HEK293 (cell line): ENCODE measurements around the gene WWC1.
A peak's percentile ranks its signal among the peaks of the same experiment; 100 is the strongest.

Experiments
- CTCF ChIA-PET: fragments of 350-600 bp; formaldehyde crosslinking; extraction: SDS; loops from one replicate; lab custom pipeline; 2021; ENCODE audit warnings: antibody characterized with exemption; lab: Yijun Ruan, JAX
- POLR2A ChIA-PET: fragments of 300-600 bp; formaldehyde crosslinking; extraction: SDS; loops from one replicate; lab custom pipeline; 2020; ENCODE audit warnings: antibody characterized with exemption, inconsistent platforms; lab: Yijun Ruan, JAX
- H3K27ac ChIP-seq: fragments of 200-500 bp; sonication (Bioruptor generic); 2 replicates; pipeline ENCODE4 v1.5.1; 2014; ENCODE audit warnings: low read depth, low read length, control low read depth, inconsistent platforms; ENCODE audit errors: extremely low read depth
- H3K36me3 ChIP-seq, 2 experiments: fragments of 200-500 bp in 1 of 2; sonication (Bioruptor generic) in 1 of 2; 1 replicate in 1 of 2; 2 replicates in 1 of 2; pipeline ENCODE4 v1.5.1; 2014 to 2017; ENCODE audit warnings: inconsistent platforms in 2 of 2, low read length in 2 of 2; ENCODE audit not compliant: control insufficient read depth in 2 of 2, insufficient read depth in 1 of 2
- H3K4me1 ChIP-seq: fragments of 200-500 bp; sonication (Bioruptor generic); 2 replicates; pipeline ENCODE4 v1.5.1; 2014; ENCODE audit warnings: mild to moderate bottlenecking, low read length, inconsistent platforms; ENCODE audit not compliant: control insufficient read depth, insufficient read depth
- H3K4me3 ChIP-seq: 2 replicates; pipeline ENCODE4 v1.5.1; 2011; ENCODE audit warnings: low read depth, mild to moderate bottlenecking, control low read depth, low read length, moderate library complexity
- H3K9me3 ChIP-seq: fragments of 200-500 bp; sonication (Bioruptor generic); 2 replicates; pipeline ENCODE4 v1.5.1; 2014; ENCODE audit warnings: low read depth, low read length, inconsistent platforms; ENCODE audit not compliant: control insufficient read depth, insufficient read depth
- GLIS1 ChIP-seq: fragments of 450-650 bp; formaldehyde crosslinking; IDR thresholded peaks from 2 replicates; pipeline ENCODE4 v1.5.1; 2016; ENCODE audit warnings: missing biosample characterization, missing genetic modification characterization
- IKZF3 ChIP-seq: fragments of 450-650 bp; IDR thresholded peaks from 2 replicates; pipeline ENCODE4 v1.5.0; 2018; ENCODE audit warnings: missing biosample characterization, mild to moderate bottlenecking, missing genetic modification characterization, moderate library complexity
- ZBTB17 ChIP-seq: fragments of 450-650 bp; formaldehyde crosslinking; IDR thresholded peaks from 2 replicates; pipeline ENCODE4 v1.5.1; 2016; ENCODE audit warnings: missing biosample characterization, missing genetic modification characterization
- ZBTB44 ChIP-seq: fragments of 450-650 bp; IDR thresholded peaks from 2 replicates; pipeline ENCODE4 v1.5.1; 2018; ENCODE audit warnings: missing biosample characterization, mild to moderate bottlenecking, missing genetic modification characterization
- ZEB2 ChIP-seq: fragments of 450-650 bp; formaldehyde crosslinking; IDR thresholded peaks from 2 replicates; pipeline ENCODE4 v1.5.1; 2016; ENCODE audit warnings: missing biosample characterization, missing genetic modification characterization
- ZFP37 ChIP-seq: fragments of 450-650 bp; formaldehyde crosslinking; IDR thresholded peaks from 2 replicates; pipeline ENCODE4 v1.5.1; 2016; ENCODE audit warnings: missing biosample characterization, missing genetic modification characterization
- ZNF146 ChIP-seq: fragments of 450-650 bp; formaldehyde crosslinking; IDR thresholded peaks from 2 replicates; pipeline ENCODE4 v1.5.1; 2016; ENCODE audit warnings: missing biosample characterization, missing genetic modification characterization
- ZNF169 ChIP-seq: fragments of 450-650 bp; formaldehyde crosslinking; IDR thresholded peaks from 2 replicates; pipeline ENCODE4 v1.5.1; 2016; ENCODE audit warnings: missing biosample characterization, missing genetic modification characterization
- ZNF280D ChIP-seq: fragments of 450-650 bp; formaldehyde crosslinking; IDR thresholded peaks from 2 replicates; pipeline ENCODE4 v1.5.1; 2016; ENCODE audit warnings: missing biosample characterization, missing genetic modification characterization
- ZNF366 ChIP-seq: fragments of 450-650 bp; formaldehyde crosslinking; conservative IDR thresholded peaks from 2 replicates; pipeline ENCODE4 v1.5.1; 2016; ENCODE audit warnings: missing biosample characterization, missing genetic modification characterization
- ZNF626 ChIP-seq: fragments of 450-650 bp; sonication (Bioruptor Pico); formaldehyde crosslinking; IDR thresholded peaks from 2 replicates; pipeline ENCODE4 v1.5.1; 2018; ENCODE audit warnings: missing biosample characterization, missing genetic modification characterization, inconsistent platforms
- ZNF707 ChIP-seq: fragments of 450-650 bp; formaldehyde crosslinking; IDR thresholded peaks from 2 replicates; pipeline ENCODE4 v1.5.1; 2016; ENCODE audit warnings: missing biosample characterization, missing genetic modification characterization
- TF ChIP-seq, protein P1 (sequence below): fragments of 450-650 bp; formaldehyde crosslinking; IDR thresholded peaks from 2 replicates; pipeline ENCODE4 v1.5.1; 2016; ENCODE audit warnings: missing biosample characterization, missing genetic modification characterization
- TF ChIP-seq, protein P2 (sequence below): fragments of 450-650 bp; formaldehyde crosslinking; IDR thresholded peaks from 2 replicates; pipeline ENCODE4 v1.5.1; 2017; ENCODE audit warnings: missing biosample characterization, missing genetic modification characterization
- TF ChIP-seq, protein P3 (sequence below): fragments of 450-650 bp; formaldehyde crosslinking; IDR thresholded peaks from 2 replicates; pipeline ENCODE4 v1.5.1; 2016; ENCODE audit warnings: missing biosample characterization, missing genetic modification characterization

WWC1 gene

GRCh38 chr5:168244838-168245559 lies 46.4 kb upstream of the WWC1 start:
- Histone ChIP-seq H3K9me3 (no peaks in the 10 kb centered on the region), H3K36me3 (no peaks in the 10 kb centered on the region), H3K4me1 (no peaks in the 10 kb centered on the region)
- CTCF ChIA-PET, result interaction anchor here (0.6 kb wide), 1 partner anchor 112 kb away, joined by 5 read pairs; no protein-coding TSS in a partner anchor
- TF ChIP-seq ZBTB44 (tag by site-specific recombination) (no peak), IKZF3 (tag by site-specific recombination) (no peak)
- TF ChIP-seq, protein P1, sequence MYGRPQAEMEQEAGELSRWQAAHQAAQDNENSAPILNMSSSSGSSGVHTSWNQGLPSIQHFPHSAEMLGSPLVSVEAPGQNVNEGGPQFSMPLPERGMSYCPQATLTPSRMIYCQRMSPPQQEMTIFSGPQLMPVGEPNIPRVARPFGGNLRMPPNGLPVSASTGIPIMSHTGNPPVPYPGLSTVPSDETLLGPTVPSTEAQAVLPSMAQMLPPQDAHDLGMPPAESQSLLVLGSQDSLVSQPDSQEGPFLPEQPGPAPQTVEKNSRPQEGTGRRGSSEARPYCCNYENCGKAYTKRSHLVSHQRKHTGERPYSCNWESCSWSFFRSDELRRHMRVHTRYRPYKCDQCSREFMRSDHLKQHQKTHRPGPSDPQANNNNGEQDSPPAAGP (tag by site-specific recombination), result no peak
- TF ChIP-seq, all 188 proteins: peak for 0
- POLR2A ChIA-PET, result no interaction called here
- no peak overlapping the region for H3K27ac ChIP-seq
- H3K4me3 ChIP-seq, result no peak overlapping the region

DNA sequence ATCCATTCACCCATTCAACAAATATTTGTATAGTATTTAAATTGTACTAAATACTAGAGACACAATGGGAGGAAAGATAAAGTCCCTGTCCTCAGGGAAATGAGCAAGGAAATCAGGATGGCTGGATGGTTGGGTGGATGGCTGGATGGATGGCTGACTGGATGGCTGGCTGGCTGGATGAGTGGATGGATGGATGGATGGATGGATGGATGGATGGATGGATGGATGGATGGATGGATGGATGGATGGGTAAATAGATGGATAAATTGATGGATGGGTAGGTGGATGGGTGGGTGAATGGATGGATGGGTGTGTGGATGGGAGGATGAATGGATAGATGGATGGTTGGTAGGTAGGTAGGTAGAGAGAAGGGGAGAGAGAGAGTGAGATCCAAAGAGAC lies 41.5 kb upstream of the WWC1 start:
- Histone ChIP-seq H3K9me3 (no peaks in the 10 kb centered on the region), H3K27ac (no peak overlapping the region), H3K4me3 (no peak overlapping the region), H3K4me1 (no peaks in the 10 kb centered on the region), H3K36me3 (no peaks in the 10 kb centered on the region)
- ChIA-PET POLR2A (no interaction called here), CTCF (no interaction called here)
- TF ChIP-seq GLIS1 (tag by site-specific recombination) (no peak), ZNF169 (no peak), ZNF366 (tag by site-specific recombination) (peak; percentile 90), ZBTB17 (tag by site-specific recombination) (peak; percentile 57; the same call in 1 of the 2 replicates)

GRCh38 chr5:168251259-168251658 lies 40.2 kb upstream of the WWC1 start:
- ChIA-PET POLR2A (no interaction called here), CTCF (no interaction called here)
- Histone ChIP-seq H3K4me3 (no peak overlapping the region), H3K9me3 (no peaks in the 10 kb centered on the region), H3K36me3 (no peaks in the 10 kb centered on the region), H3K4me1 (no peaks in the 10 kb centered on the region), H3K27ac (no peak overlapping the region)
- no peak for TF ChIP-seq ZEB2 (tag by site-specific recombination)
- TF ChIP-seq ZNF707 (tag by site-specific recombination), result no peak
- TF ChIP-seq, protein P2, sequence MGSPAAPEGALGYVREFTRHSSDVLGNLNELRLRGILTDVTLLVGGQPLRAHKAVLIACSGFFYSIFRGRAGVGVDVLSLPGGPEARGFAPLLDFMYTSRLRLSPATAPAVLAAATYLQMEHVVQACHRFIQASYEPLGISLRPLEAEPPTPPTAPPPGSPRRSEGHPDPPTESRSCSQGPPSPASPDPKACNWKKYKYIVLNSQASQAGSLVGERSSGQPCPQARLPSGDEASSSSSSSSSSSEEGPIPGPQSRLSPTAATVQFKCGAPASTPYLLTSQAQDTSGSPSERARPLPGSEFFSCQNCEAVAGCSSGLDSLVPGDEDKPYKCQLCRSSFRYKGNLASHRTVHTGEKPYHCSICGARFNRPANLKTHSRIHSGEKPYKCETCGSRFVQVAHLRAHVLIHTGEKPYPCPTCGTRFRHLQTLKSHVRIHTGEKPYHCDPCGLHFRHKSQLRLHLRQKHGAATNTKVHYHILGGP (tag by site-specific recombination), result no peak
- TF ChIP-seq, protein P3, sequence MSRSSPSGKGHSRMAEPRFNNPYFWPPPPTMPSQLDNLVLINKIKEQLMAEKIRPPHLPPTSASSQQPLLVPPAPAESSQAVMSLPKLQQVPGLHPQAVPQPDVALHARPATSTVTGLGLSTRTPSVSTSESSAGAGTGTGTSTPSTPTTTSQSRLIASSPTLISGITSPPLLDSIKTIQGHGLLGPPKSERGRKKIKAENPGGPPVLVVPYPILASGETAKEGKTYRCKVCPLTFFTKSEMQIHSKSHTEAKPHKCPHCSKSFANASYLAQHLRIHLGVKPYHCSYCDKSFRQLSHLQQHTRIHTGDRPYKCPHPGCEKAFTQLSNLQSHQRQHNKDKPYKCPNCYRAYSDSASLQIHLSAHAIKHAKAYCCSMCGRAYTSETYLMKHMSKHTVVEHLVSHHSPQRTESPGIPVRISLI, result no peak
- TF ChIP-seq ZNF146 (tag by site-specific recombination), result no peak
- TF ChIP-seq ZFP37 (tag by site-specific recombination), result no peak
- no peak for TF ChIP-seq ZNF280D (tag by site-specific recombination)
- no peak for TF ChIP-seq ZNF626
